Mucosa of gallbladder (tissue), 1 donor: Measurements from ENCODE around the gene CHKA. TPM values are rescaled to one million over a fixed set of nuclear protein-coding genes. Genes with fewer than 3 reads are reported as not detected.

ENCODE experiments used
- DNase-seq: peaks from one replicate; pipeline ENCODE4 v3.0.0-alpha.2; 2020; ENCODE audit warnings: low spot score
- total RNA-seq: library from RNA; stranded (reverse); gene quantifications from one replicate; pipeline ENCODE4 v1.2.1, GENCODE V29; 2021
- donor health status: DM: no; HTN: no; CAD: no.

The CHKA gene
- total RNA-seq, 1 donor from 2014 or later, result 61.4 TPM

DNA sequence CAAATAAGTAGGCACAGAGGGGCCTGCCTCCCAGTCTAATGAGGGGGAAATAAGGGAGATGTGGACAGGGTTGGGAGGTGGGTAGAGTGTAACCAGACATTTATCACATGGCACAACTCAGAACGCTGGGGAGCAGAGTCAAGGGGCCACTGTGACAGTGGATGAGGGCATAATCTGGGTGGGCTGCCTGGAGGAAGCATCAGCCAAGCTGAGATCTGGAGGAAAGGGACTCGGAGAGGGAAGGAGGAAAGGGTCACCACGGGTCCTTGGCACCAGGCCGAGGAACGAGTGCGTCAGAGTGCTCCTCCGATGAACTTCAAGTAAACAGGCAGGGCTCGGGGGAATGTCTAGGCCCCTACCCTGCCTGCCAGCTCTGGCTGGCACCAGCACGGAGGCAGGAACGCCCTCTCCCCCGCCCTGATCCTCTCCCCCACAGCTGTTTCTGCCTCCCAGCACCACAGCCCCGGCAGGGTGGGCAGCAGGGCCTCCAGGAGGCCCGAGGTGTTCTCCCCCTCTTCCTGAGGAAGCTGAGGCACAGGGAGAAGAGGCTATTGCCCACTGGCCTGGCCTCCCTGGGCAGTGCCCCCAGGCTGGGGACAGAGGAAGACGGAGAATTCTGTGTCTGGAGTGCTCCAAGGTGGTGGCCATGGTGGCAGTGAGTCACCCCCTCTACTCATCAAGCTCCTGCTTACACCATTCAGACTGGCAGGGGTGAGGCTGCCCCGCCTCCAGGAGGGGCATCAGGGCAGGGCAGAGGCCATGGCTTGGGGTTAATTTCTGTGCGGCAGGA is 106.8 kb downstream of the CHKA start:
- DNase-seq, result peak; percentile 90

- no peak for DNase-seq
Measured at GRCh38 chr11:68013611-68014156, 107.5 kb downstream of the CHKA start.

GRCh38 chr11:68012843-68013610 is 108.2 kb downstream of the CHKA start:
- DNase-seq, result peak; percentile 81

GRCh38 chr11:68012044-68012842 is 108.9 kb downstream of the CHKA start:
- DNase-seq, result no peak

DNA sequence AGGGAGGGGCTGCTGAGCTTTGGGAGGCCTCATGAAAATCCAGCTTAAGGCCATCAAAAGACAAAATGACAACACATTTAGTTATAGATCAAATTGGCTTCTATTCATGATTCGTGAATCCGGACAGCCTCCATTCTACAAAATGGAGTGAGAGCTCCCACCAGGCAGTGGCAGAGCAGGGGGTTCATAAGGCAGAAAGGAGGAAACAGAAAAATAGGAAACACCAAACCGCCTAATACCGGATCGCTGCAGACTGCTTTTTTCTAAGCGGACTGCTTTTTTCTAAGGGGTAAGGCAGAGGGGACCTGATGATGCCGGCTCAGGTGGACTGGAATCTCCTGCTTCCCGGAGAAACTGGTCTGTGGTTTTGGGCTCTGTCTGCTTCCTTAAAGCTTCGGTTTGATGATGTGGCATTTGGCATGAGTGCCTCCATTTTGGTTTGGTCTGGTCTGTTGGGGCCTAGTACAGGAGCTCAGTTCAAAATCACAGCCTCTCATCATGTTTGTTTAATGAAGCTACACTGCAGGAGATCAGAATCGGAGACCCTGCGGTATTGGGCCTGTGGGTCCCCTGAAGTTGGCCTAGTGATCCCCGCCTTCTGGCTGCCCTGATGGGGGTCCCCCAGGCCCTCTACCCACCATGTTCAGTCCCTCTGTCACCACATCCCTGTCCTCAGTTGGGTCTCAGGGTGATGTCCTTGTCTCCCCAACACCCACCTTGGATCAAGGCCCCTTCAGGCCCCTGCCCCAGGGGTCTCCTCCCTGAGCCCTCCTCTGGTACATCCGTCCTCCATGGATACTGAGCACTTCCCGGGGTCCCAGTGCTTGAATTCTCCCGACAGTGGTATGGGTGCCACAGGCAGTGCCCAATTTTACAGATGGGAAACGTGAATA is 109.9 kb downstream of the CHKA start:
- DNase-seq, result no peak

- DNase-seq, result peak; percentile 94
Measured at GRCh38 chr11:68010090-68011041, 110.8 kb downstream of the CHKA start, which contains the start of gene ALDH3B1. Gene ALDH3B1 (plus strand): TSS chr11:68010327. CDS start chr11:68015298, 4,971 bp downstream.

DNA sequence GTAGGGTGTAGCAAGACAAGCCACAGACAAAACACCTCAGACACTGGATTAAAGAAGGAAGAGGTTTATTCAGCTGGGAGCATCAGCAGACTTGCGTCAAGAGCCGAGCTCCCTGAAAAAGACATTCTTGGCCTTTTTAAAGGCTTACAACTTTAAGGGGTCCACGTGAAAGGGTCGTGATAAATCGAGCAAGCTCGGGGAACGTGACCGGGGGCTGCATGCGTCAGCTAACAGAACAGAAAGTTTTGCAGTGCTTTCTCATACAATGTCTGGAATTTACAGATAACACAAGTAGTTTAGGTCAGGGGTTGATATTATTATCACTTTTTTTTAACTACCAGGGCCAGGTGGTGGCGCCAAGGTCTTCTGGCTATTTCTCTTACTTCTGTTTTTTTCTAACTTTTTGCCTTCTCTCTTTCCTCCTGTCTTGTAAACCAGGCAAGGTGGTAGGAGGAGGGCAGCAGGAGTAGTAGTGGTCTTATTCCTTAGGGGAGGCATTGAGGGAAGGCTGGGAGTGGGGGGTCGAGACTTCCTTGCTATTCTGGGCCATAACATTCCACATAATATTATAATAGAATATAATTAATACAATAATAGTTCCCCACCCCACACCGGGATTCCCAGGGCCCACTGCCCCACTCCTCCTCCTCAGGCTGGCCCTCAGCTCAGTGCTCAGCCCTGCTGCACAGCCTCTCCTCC is 111.6 kb downstream of the CHKA start:
- no peak for DNase-seq

GRCh38 chr11:68008381-68009337 is 112.5 kb downstream of the CHKA start:
- peak; percentile 79 for DNase-seq

DNA sequence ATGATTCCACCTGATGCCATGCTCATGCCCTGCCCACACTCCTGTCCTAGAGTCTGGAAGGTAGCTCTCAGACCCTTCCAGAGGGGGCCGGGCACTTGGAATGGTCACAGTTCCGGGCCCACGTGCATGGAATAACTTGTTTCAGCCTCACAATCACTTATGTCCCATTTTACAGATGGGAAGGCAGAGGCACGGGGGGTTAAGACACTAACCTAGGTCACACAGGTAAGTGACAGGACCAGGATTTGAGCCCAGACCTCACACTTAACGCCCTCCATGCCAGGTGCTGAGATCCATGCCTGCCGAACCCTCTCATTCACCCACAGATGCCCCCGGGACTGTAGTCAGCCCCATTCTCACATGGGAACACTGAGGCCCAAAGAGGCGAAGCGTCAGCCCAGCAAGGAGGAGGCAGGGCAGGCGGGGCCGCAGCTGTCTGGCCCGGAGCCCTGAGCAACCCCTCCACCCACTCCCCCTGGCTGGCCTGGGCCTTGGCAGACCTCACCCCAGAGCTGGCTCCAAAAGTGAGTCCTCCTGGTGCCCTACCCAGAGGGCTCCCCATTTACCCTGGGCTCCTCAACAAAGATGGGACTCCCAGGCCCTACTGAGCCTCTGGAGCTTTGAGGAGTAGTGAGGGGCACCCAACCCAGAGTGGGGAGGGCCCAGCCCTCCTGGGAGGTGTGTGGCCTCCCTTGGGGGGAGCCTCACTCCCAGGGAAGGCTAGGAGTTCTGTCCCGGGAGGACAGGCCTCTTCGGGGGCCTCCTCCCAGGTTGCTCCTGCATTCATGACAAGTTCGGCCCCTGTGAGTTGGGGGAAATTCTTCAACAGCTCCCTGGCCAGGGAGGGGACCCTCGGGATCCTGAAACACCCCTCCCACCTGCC is 113.4 kb downstream of the CHKA start:
- no peak for DNase-seq

GRCh38 chr11:68006606-68007166 is 114.5 kb downstream of the CHKA start:
- no peak for DNase-seq

GRCh38 chr11:68004551-68005335 is 116.4 kb downstream of the CHKA start:
- DNase-seq, result no peak

- DNase-seq, result peak; percentile 90
Measured at GRCh38 chr11:68003846-68004550, 117.2 kb downstream of the CHKA start, which contains the start of gene UNC93B1. Gene UNC93B1 (minus strand): TSS chr11:68004097. CDS start chr11:68004043, 54 bp downstream.

DNA sequence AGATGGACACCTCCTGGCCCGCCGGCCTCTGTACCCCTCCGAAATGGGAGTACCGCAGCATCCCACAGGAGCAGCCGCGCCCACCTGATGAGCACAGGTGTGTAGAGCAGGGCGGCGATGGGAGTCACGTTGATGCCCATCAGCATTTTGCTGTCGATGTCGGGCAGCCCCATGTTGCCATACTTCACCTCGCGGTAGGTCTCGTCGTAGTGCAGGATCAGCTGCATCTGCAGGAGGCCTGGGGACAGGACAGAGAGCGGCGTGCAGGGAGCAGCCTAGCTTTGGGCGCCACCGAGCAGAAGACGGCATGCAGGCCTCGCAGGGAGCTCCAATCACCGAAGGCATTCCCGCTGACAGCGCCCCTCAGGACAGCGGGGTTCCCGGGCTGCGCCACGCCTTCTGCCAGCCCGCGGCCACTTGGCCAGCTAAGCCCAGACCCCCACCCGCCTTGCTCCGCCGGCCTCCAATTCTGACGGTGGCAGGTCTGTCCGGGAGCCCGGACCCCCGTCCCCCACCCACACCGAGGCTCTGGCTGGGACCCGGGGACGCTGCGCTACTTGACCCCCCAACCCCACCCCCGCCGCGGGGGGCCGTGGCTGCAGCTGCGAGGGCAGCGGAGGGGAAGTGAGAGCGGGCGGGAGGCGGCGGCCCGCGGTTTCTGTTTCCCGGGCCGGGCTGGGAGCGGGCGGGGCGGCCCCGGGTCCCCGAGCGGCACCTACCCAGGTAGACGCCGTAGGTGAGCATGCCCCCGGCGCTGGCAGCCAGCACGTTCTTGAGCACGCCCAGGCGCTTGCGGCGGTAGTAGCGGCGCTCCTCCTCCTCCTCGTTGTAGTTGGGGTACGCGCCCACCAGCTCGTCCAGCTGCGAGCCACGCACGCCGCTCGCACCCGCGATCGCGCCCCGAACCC is 118.0 kb downstream of the CHKA start:
- peak; percentile 53 for DNase-seq
